ENCODE results near the gene ONECUT2. TPM values are rescaled to one million over a fixed set of nuclear protein-coding genes. Genes with fewer than 3 reads are reported as not detected.

ONECUT2 gene
- total RNA-seq, 1 donor from 2014 or later = 0.06 TPM

DNA sequence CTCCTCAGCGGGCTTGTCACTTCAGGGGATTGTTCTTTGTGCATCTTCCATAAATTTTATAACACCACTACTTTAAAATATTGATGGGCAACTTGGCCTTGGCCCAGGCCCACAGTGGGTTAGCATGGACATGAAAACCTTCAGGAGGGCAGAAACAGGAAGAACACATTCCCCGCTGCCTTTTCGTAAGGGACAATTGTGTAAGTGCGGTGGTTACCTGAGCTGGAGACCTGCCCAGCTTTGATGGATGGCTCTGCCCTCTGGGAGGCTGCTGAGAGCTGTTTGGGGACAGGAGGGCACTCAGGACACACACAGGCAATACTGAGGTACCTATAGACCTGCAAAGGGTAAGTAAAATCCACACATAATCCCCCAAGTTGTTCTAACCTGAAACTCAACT, 104.5 kb downstream of the ONECUT2 start:
- Mint-ChIP-seq H3K36me3 (no peaks in the 10 kb centered on the region), H3K4me3 (no peak overlapping the region), H3K27me3 (ENCODE audit: insufficient read depth, low read depth) (peaks cover 8% of the 10 kb centered on the region), H3K9me3 (no peaks in the 10 kb centered on the region), H3K27ac (no peak overlapping the region), H3K4me1 (peaks cover 14% of the 10 kb centered on the region)
- no peaks in the 10 kb centered on the region for H3F3A ChIP-seq (ENCODE audit: low read depth)
- no peak overlapping the region for H3K9ac ChIP-seq
- H3K4me2 ChIP-seq = no peak overlapping the region
- H3K4me1 ChIP-seq = peaks cover 18% of the 10 kb centered on the region
- TF ChIP-seq EZH2 (IDR thresholded peaks at IDR 0.05) (no peak), EZH2phosphoT487 (IDR thresholded peaks at IDR 0.05) (no peak)
- TF ChIP-seq, protein P1, sequence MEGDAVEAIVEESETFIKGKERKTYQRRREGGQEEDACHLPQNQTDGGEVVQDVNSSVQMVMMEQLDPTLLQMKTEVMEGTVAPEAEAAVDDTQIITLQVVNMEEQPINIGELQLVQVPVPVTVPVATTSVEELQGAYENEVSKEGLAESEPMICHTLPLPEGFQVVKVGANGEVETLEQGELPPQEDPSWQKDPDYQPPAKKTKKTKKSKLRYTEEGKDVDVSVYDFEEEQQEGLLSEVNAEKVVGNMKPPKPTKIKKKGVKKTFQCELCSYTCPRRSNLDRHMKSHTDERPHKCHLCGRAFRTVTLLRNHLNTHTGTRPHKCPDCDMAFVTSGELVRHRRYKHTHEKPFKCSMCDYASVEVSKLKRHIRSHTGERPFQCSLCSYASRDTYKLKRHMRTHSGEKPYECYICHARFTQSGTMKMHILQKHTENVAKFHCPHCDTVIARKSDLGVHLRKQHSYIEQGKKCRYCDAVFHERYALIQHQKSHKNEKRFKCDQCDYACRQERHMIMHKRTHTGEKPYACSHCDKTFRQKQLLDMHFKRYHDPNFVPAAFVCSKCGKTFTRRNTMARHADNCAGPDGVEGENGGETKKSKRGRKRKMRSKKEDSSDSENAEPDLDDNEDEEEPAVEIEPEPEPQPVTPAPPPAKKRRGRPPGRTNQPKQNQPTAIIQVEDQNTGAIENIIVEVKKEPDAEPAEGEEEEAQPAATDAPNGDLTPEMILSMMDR (IDR thresholded peaks at IDR 0.05) = no peak
- no peaks in the 10 kb centered on the region for H3K9me3 ChIP-seq (ENCODE audit: low read depth)
- H4K20me1 ChIP-seq (ENCODE audit: low read depth) = no peaks in the 10 kb centered on the region
- H3K36me3 ChIP-seq = no peaks in the 10 kb centered on the region
- H3K27ac ChIP-seq = no peak overlapping the region
- no peaks in the 10 kb centered on the region for H3K27me3 ChIP-seq
- no peaks in the 10 kb centered on the region for H3K79me2 ChIP-seq (ENCODE audit: low read depth)
- no peak overlapping the region for H3K4me3 ChIP-seq
- DNase-seq (ENCODE audit: low spot score) = no peak
- H2AFZ ChIP-seq (replicated peaks) = no peak overlapping the region

Other genes with a start within 250 kb of the ONECUT2 start
- 0.65 and 1.2 TPM in 2 replicates for gene ST8SIA3, start 82.8 kb upstream of the ONECUT2 start, total RNA-seq (ENCODE audit: low replicate concordance)
- 10.9 and 16.4 TPM in 2 replicates for gene FECH, start 151.3 kb downstream of the ONECUT2 start, total RNA-seq (ENCODE audit: low replicate concordance)
- gene NARS1, start 186.5 kb downstream of the ONECUT2 start, total RNA-seq (ENCODE audit: low replicate concordance) = 111 and 186 TPM in 2 replicates

Measured in neural progenitor cell (in vitro differentiated cells).